ENCODE measurements around the gene CUEDC1.

CUEDC1 gene

DNA sequence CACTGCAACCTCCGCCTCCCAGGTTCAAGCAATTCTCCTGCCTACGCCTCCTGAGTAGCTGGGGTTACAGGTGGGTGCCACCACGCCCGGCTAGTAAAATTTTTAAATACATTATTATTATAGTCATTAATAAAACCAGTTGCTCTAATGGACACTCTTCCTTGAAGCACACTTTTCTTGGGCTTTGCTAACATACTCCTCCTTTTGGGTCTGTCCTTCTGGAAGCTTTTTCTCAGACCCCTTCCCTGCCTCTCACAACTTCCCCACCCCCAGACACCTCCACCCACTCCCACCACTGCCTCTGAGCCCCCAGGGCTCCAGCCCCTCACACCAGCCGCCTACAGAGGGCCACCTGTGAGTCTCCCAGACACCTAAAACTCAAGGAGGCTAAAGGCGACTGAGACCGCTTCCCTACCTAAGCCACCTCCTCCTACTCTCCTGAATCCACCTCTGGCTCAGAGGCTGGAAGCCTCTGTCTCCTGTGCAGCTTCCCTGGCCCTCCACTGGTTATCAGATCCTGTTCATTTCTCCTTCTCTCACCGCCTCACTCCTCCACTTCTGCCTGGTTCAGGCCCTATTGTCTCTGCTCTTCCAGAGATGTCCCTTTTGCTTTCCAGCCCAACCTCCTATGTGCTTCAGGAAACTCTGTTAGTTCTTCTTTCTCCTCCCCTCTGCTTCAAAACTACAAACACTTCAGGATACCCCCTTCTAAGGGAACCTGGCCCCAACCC, 2.1 kb upstream of the CUEDC1 start:
- DNase-seq, result no peak

DNA sequence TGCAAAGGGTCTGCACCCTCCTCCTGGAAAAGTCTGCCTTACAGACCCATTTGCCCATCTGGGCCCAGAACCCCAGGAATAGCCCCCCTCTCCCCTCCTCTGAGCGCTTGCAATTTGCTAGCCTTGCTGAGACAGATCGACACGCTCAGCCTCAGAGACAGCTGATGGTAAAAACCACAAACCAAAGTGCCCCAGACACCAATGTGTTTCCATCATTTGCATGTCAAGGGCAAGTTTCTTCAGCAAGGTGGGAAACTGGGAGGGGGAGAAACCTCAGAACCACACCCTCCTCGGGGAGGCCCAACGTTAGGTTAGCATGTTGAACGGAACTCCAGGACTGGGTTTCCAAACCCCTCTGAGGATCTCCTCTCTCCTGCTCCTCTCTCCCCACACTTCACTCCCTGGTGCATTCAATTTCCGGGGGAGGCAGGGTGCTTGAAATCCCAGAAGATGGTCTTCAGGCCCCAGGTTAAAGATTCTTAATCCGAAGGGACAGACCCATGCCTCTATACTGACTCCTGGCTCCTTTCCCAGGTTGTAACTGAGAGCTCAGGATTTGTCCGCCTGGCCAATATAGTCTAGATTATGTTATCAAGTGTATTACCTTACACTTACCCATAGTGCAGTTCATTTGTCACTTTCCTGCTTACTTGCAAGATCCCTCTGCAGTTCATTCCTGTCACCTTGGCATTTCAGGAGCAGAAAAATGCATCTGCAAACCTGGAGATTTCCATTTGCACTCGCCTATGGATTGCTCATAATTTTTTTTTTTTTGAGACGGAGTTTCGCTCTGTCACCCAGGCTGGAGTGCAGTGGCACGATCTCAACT, 1.3 kb upstream of the CUEDC1 start:
- DNase-seq, result peak; percentile 47 to 55

DNA sequence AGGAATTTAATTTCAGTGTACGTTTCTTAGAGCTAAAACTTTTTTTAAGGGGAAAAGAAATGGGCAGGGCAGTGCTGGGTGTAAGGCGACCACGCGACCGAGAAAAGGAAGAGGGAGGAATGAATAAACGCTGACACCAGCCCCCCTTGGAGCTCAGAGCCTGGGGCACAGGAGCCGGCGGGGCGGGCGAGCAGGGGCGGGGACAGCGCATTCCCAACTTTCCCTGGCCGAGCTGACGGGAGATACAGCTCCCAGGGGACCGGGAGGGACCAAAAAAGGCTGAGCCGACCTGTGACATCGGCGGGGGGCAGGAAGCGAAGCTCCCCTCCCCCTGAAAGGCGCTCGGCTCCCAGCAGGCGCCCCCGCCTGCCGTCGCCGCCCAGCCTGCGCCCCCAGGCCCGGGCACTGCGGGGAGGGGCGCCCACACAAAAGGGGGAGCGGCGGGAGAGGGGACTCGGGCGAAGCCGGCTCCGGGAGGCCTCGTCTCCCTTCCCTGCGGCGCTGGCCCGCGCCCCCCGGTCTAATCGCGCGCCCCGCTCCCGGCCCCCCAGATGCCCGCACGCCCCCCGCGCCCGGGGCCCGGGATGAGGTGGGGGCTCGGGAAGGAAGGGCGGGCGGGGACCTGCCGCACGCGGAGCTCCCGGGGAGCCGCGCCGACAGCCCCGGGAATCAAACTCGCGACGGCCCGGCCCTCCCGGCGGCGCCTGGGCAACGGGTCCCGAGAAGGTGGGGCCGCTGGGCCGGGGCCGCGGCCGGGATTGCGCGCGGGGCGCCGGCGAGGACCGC, 622 bp downstream of the CUEDC1 start:
- DNase-seq, result no peak

DNA sequence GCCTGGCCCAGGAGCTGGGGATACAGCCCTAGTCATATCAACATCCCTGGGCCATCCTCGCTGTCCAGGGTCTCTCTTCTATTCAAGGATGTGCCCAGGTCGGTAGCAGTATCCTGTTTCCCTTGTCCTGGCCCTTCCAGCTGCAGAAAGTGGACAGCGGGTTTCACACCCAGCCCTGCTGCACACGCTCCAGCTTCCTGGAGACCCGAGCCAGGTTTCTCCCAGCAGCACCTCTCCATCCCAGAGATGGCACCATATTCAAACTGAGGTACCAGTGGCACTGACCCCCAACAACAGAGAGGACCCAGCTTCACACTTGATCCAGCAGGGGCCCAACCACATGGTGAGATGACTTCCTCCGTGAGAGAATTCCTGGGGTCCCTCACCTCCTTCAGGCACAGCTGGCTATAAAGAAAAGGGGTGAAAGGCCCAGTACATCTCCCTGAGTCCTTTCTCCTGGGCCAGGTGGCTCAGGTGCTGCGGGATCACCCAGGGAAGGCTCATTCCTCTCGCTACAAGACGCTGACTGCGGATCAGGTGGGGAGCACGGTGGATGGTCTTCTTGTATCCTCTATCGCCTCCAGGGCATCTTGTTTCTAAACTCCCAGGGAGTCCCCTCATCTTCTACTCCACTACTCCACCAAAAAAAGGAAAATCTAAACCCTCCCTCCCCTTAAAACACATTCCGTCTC, 1.4 kb downstream of the CUEDC1 start:
- no peak for DNase-seq

DNA sequence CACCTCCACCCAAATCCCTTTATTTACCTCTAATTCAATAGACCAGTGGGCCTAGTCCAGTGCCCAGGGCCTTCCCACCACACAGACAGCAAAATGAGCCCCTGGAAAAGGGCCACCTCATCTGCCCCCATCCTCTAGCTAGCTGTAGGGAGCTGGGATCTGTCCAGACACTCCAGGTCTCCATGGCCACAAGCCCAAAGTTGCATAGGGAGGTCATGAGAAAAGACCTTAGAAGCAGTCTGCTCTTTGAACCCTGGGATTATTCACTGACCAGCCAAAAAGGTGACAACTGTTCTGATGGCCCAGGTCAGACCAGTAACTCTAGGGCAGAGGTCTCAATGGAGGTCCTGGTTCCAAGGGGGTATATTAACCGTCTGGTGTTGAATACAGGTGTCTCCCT, 2.0 kb downstream of the CUEDC1 start:
- DNase-seq, result no peak

DNA sequence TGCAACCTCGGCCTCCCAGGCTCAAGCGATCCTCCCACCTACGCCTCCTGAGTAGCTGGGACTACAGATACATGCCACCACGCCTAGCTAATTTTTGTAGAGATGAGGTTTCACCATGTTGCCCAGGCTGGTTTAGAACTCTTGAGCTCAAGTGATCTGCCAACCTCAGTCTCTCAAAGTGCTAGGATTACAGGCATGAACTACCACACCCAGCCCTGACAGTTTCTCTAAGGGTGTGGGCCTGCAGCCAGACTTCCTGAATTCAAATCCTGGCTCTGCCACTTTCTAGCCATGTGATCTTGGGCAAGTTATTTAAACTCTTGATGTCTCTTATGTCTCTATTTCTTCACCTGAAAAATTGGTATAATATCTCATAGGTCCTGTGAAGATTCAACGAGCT, 5.6 kb downstream of the CUEDC1 start:
- DNase-seq, result no peak

DNA sequence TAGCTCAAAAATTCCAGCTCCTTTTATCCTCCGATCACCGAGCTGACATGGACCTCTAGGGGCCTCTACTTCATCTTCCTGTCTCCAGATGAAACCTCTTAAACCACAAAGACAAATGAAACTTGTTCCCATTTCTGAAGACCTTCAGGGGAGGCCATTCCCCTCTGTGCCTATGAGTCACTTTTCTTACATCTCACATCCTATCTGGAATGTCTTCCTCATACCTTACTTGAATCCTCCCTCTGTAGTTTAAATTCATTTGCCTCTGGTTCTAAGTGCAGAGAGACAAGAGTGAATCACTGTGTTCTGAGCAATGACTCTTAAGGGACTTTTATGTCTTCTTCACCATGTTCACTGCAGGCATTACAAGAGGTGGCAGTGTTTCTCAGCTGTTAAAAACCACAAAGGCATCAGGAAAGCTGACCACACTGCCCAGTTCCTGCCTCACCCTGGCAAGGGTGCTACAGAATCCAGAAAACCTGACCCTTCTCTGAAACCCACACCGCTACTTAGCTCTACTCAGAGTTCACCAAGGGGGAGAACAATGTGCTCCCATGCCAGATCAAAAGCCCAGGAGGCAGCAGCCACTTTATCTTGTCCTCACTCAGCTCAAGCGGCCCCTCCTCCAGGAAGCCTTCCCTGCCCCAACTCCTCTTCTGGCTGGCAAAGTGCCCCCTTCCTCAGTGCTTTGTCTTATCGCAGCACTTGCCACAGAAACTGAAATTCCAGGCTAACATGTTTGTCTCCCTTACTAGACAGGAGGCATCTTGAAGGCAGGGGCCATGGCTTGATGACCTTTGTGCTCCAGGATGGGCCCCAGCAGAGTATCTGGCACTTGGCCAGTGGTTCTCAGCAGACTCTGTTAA, 6.4 kb downstream of the CUEDC1 start:
- DNase-seq, result peak; percentile 24 to 27

DNA sequence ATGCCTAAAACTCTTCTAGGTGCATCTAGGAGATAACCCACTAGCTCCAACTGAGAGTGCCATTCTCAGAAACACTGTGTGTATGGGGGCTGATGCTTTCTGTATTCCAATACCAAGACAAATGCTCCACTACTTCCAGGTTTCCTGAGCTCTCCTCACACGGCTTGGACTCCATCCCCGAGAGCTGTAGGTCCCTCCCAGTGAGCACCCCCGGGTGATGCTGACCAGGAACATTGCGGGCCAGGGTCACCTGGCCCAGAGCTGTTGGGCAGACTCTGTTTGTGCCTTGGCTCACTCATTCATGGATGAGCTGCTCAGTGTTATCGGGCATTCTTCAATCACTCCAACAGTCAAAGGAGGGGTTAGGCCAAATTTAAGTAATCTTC, 7.0 kb downstream of the CUEDC1 start:
- DNase-seq, result no peak

DNA sequence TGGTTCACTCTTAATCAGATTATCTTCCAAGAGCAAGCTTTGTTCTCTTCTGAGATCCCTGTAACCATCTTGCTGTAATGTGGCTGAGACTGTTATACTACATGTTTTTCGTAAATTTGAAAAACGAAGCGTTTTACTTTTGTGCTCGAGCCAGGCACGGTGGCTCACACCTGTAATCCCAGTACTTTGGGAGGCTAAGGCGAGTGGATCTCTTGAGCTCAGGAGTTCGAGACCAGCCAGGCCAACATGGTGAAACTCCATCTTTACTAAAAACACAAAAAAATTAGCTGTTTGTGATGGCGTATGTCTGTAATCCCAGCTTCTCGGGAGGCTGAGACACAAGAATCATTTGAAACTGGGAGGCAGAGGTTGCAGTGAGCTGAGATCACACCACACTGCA, 7.8 kb downstream of the CUEDC1 start:
- no peak for DNase-seq

DNA sequence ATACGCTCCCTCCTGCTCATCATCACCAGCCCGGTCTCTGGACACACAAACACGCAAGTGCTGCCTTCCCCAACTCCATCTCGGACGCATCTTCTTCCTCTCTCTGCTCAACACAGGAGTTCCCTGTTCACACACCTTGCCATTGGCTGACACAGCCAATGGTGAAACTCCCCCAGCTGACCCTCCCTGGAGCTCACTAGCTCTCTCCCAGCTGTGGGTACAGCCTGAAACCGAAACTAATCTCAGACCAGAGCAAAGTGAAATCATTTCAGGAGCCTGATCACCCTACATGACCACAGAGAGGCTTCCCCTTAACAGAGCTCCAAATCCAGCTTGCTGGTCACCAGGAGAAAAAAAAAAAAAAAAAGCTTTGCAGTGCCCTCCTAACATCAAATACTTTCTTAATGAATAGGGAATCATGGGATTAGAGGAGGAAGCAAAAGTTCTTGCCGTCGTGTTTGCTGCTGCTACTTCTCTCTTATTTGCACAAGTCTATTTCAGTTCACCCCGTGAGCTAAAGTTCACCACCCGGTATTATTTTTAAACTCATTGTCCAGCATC, 8.3 kb downstream of the CUEDC1 start:
- DNase-seq, result peak; percentile 30 to 34

DNA sequence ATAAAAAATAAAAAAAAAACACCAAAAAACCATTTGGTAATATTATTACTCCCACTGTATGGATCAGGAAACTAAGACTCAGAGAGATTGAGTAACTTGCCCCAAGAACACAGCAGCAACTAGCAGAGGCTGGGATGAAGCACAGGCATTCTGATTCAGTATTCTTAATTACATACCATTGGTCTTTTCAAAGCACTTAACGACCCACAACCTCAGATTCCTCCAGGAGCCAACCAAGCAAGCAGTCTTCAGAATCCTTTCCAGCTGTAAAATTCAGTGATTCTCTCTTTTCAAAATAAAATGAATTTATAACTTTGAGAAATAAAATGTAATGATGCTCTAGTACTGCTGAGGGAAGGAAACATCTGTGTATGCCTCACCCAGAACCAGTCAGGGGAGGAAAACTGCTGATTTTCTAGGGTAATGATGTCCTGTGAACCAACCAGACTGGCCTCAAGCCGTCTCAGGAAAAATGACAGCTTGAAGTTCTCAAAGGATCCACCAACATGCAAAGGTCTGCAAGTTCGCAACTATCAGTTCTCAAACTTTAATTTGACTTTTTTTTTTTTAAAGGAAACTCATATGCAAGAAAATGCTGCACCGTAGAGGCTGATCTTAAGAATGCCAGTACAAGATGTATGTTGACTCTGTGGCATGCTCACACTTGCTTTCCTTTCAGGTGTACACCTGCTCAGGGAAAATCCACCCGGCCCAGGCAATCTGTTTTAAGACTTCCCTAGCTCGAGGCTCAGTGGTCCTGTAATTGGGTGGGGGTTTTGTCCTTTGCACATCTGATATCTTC, 9.0 kb downstream of the CUEDC1 start:
- no peak for DNase-seq

DNA sequence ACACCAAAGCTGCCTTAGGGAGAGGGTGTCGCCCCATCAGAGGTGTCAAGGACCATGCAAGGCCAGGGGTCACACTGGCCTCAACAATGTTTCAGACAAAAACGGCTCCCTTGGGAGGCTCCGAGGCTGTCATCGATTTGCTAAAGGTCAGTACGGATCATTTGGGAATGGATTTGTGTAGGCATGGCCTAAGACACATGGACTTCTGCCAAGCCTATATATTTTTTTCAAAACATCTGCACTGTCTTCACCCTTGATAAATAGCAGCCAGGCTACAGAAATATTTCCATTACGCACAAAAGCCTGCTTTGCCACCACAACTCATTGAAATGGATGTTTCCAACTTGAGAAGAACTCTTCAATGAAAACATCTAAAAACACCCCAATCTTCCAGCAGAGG, 10.3 kb downstream of the CUEDC1 start:
- DNase-seq, result no peak

DNA sequence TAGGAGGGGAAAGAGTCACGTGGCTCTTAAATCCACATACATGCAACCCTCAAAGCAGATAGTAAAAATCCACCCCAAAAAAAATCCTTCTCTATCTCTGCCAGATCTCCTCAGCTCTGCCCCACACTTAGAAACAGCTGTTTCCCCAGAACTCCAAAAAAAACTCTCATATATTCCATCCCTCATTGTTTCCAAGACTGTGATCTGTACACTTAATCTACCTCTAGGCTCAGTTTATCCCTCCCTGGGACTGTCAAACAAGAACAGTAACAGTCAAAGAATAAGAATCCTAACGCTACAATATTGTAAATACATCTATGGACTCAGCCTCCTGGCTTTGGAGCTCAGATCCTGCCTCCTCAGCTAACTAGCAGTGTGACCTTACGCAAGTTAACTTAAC, 11.6 kb downstream of the CUEDC1 start:
- no peak for DNase-seq

DNA sequence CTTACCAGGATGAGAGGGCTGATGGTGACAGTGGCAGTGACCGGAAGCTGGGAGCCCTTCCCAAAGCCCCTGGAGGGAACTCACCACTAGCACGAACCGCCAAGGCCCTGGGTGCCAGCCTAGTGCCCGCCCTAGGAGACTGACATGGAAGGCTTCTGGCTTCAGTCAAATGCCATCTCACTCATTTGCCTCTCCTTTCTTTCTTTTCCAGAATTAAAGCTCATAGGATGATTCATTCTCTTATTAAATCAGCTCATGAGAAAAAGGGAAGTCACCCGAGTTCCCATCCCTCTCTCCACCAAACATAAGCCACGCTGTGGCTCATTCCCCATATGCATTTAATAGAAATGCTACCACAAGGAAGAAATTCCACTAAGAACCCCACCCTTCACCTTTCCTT, 12.1 kb downstream of the CUEDC1 start:
- no peak for DNase-seq

DNA sequence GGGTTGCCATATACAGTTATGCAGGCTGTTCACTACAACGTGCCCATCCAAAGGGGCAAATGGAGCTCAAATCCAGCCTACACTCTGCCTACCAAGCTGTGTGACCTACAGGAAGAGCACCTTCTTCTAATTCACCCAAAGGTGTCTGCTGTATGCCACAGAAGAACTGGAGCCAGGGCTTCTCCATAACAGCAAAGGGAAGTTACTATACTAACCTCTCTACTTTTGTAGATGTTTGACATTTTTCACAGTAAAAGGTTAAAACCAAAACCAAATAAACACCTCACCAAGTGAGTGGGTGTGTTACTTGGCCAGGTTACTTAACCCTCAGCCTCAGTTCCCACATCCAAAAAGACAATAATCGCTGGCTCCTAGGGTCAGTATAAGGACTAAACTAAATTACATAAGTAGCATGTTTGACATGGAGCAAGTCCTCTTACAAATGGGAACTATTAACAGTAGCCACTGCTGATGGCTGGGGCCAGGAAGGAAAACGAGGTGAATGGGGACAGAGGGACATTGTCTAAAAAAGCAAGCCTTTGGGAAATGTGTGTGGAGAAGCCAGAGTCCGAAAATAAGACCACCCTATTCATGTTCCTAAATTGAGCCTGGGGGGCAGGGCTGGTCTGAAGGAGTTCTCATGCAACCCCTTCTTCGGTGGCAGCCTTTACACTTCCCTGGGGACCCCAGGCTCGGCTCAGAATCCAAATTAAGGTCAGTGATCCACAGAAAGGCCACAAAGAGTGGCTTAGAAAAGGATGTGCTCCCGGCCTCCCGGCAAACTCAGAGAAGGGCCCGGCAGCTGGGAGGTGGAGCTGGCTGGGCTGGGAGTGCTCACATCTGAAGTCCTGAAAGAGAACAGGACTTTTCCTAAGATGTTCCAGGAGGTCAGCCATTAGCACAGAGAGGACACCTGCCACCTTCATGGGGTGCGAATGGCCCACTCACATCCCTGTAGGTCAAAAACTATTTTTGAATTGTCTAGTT, 13.5 kb downstream of the CUEDC1 start:
- DNase-seq, result no peak

DNA sequence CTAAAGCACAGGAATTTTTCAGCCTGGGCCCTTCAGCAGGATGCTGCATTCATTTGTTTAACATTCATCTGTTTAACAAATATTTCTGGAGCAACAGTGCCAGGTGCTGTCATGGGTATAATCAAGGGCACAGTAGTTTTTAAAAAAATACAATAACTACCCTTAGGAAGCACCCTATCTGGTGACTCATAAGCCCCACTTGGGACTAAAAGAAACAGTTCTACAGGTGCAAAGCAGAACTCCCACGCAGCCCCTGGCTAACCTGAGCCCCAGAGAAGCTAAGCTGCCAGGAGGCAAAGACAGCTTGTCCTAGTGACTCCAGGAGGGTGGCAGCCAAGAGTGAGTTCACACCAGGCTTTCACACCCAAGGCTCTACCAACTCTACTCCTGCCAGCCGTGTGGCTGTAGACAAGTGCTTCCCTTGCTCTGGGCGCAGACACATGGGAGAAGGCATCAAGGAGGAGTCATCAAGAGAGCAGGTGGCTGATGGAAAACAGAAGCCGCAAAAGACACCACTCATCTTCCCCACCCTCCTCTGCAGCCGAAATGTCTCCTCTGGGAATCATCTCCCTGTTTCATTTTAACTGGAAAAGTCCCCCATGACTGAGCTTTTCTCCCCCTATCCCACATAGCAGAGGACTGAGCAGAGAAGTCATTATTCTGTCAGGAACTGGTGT, 14.4 kb downstream of the CUEDC1 start:
- peak in 1 of 2 experiments; percentile 37 for DNase-seq

DNA sequence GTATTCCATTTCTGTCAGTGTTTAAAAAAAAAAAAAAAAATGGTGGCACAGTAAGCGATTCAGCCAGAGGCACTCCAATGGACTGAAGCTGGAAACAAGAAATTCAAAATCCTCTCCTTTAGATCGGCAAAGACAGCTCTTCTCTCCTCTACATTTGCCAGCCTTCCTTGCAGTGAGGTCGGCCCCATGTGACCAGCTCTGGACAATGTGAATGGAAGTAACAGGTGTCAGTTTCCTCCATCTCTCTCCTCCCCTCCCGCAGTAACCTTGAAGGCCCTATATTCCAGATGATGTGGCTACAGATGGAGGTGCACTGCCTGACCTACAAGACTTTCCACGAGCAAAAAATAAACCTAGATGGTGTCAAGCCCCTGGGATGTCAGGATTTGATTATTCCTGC, 15.0 kb downstream of the CUEDC1 start:
- DNase-seq, result no peak

DNA sequence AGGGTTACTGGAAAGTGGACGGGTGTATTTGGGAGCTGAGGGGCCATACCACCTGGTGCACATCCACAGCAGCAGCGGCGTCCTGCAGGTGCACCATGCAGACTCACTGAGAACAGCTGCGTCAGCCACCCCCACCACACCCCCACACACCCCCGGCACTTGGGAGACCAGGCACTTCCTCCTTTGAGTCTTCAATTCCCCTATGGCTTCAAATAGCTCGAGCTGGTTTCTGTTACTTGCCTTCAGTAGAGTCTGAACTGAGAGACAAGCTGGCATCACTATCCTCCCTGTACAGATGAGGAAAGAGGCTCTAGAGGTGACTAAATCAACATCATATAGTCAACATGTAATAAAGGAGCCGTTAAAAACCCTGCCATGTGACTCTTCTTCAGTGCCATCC, 15.4 kb downstream of the CUEDC1 start:
- no peak for DNase-seq

DNA sequence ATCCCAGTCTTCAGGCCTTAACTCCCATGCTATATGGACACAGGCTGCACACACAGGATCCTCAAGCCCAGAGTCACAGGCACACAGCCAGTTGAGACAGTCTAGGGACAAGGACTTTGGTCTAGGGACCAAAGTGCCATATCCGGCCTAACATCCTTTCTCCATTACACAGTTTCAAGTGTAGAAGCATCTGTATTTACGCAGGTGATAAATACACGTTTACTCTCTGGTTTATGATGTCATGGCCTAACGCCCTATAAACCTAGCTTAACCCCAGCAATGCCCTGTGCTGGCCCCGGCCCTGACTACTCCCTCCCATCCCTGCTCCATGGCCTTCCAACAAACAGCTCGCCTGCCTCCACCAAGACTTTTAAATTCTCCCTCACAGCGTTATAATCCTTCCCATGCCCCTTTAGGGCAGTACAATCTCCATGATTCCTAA, 17.1 kb downstream of the CUEDC1 start:
- DNase-seq, result no peak

Measured in activated T-cell treated with anti-CD3 and anti-CD28 coated beads, Interleukin-2, amount 50 U/mL, for 48 hours (primary cell).